ENCODE measurements around the gene FARS2. TPM values are rescaled to one million over a fixed set of nuclear protein-coding genes. Genes with fewer than 3 reads are reported as not detected.

The FARS2 gene
- total RNA-seq, 4 donors from 2014 or later: 16.4 to 26.1 (median 21.4) TPM

DNA sequence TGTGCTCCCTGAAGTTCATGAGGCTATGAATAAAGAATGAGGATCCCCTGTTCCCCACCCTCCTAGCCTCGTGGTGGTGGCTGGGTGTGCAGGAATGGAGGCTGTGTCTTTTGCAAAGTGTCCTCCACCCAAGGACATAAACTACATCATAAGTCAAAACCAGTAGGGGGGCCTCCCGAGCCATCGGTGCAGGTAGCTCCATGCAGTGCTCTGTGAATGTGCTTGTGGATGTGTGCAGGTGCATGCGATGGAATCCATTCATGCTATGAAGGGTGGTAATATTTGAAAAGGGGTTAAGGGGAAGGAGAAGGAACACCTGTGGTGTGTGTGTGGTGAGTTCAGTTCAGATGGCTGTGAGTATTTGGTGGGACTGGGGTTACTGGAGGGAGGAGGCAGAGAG lies 548.1 kb downstream of the FARS2 start:
- TF ChIP-seq, protein P1, sequence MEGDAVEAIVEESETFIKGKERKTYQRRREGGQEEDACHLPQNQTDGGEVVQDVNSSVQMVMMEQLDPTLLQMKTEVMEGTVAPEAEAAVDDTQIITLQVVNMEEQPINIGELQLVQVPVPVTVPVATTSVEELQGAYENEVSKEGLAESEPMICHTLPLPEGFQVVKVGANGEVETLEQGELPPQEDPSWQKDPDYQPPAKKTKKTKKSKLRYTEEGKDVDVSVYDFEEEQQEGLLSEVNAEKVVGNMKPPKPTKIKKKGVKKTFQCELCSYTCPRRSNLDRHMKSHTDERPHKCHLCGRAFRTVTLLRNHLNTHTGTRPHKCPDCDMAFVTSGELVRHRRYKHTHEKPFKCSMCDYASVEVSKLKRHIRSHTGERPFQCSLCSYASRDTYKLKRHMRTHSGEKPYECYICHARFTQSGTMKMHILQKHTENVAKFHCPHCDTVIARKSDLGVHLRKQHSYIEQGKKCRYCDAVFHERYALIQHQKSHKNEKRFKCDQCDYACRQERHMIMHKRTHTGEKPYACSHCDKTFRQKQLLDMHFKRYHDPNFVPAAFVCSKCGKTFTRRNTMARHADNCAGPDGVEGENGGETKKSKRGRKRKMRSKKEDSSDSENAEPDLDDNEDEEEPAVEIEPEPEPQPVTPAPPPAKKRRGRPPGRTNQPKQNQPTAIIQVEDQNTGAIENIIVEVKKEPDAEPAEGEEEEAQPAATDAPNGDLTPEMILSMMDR (IDR thresholded peaks at IDR 0.05): no peak
- TF ChIP-seq EP300 (IDR thresholded peaks at IDR 0.05) (no peak), POLR2A (IDR thresholded peaks at IDR 0.05) (no peak)
- H3K36me3 ChIP-seq: peaks cover 0 to 9% (median 0%) of the 10 kb centered on the region in 3 donors
- H3K4me1 ChIP-seq: no peaks in the 10 kb centered on the region
- WGBS, 2 donors: 76 to 79% methylated on average over 4 of the region's 4 CpGs
- no peak overlapping the region for H3K27ac ChIP-seq
- DNase-seq (ENCODE audit: low spot score in 2 of 2): no peak
- H3K27me3 ChIP-seq: no peaks in the 10 kb centered on the region
- peaks cover 0 to 27% (median 0%) of the 10 kb centered on the region in 4 donors for H3K9me3 ChIP-seq
- no peak overlapping the region for H3K4me3 ChIP-seq

DNA sequence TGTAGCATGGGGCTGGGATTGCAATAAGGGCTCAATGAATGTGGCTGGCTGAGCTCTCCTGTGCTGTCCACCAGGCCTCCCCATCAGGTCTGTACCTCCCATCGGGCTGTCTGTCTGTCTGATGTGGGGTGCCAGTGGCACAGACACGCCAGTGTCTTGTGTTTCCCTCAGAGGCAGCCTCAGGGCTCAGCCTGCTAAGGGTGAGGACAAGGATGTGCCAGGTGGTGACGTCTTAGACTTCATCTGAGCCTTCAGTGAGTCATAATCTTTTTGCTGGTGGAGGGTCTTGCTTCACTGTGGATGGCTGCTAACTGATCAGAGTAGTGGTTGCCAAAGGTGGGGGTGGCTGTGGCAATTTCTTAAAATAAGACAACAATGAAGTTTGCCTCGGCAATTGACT lies 550.7 kb downstream of the FARS2 start:
- no peak for DNase-seq (ENCODE audit: low spot score in 2 of 2)
- H3K27me3 ChIP-seq: no peaks in the 10 kb centered on the region
- H3K36me3 ChIP-seq: no peaks in the 10 kb centered on the region
- 95 to 100% methylated on average over 1 to 4 of the region's 4 CpGs for WGBS, 2 donors
- no peak overlapping the region for H3K27ac ChIP-seq
- H3K9me3 ChIP-seq: peaks cover 0 to 7% (median 0%) of the 10 kb centered on the region in 4 donors
- H3K4me3 ChIP-seq: no peak overlapping the region
- TF ChIP-seq POLR2A (IDR thresholded peaks at IDR 0.05) (no peak), EP300 (IDR thresholded peaks at IDR 0.05) (no peak)
- TF ChIP-seq, protein P1 (IDR thresholded peaks at IDR 0.05): no peak
- H3K4me1 ChIP-seq: no peaks in the 10 kb centered on the region

GRCh38 chr6:5813625-5814027 lies 552.3 kb downstream of the FARS2 start:
- no peak for DNase-seq (ENCODE audit: low spot score in 2 of 2)
- Histone ChIP-seq H3K4me3 (no peak overlapping the region), H3K27ac (no peak overlapping the region), H3K9me3 (peaks cover 0 to 3% (median 0%) of the 10 kb centered on the region in 4 donors), H3K4me1 (no peaks in the 10 kb centered on the region), H3K27me3 (no peaks in the 10 kb centered on the region), H3K36me3 (no peaks in the 10 kb centered on the region)
- 73 to 85% methylated on average over 3 of the region's 3 CpGs for WGBS, 2 donors
- TF ChIP-seq POLR2A (IDR thresholded peaks at IDR 0.05) (no peak), EP300 (IDR thresholded peaks at IDR 0.05) (no peak)
- TF ChIP-seq, protein P1 (IDR thresholded peaks at IDR 0.05): no peak

- no peak overlapping the region for H3K4me3 ChIP-seq
- DNase-seq (ENCODE audit: low spot score in 2 of 2): no peak
- 85 to 94% methylated on average over 5 of the region's 5 CpGs for WGBS, 2 donors
- no peaks in the 10 kb centered on the region for H3K27me3 ChIP-seq
- TF ChIP-seq POLR2A (IDR thresholded peaks at IDR 0.05) (no peak), EP300 (IDR thresholded peaks at IDR 0.05) (no peak)
- TF ChIP-seq, protein P1 (IDR thresholded peaks at IDR 0.05): no peak
- no peak overlapping the region for H3K27ac ChIP-seq
- H3K4me1 ChIP-seq: no peaks in the 10 kb centered on the region
- no peaks in the 10 kb centered on the region for H3K36me3 ChIP-seq
- H3K9me3 ChIP-seq: peaks cover 0 to 3% (median 0%) of the 10 kb centered on the region in 4 donors
Measured at GRCh38 chr6:5814116-5814515, 552.8 kb downstream of the FARS2 start.

GRCh38 chr6:5814901-5815300 lies 553.6 kb downstream of the FARS2 start:
- no peak overlapping the region for H3K4me3 ChIP-seq
- no peak for DNase-seq (ENCODE audit: low spot score in 2 of 2)
- no peaks in the 10 kb centered on the region for H3K4me1 ChIP-seq
- no peaks in the 10 kb centered on the region for H3K27me3 ChIP-seq
- TF ChIP-seq EP300 (IDR thresholded peaks at IDR 0.05) (no peak), POLR2A (IDR thresholded peaks at IDR 0.05) (no peak)
- TF ChIP-seq, protein P1 (IDR thresholded peaks at IDR 0.05): no peak
- WGBS, 2 donors: 88 to 89% methylated on average over 9 of the region's 9 CpGs
- no peaks in the 10 kb centered on the region for H3K36me3 ChIP-seq
- H3K27ac ChIP-seq: no peak overlapping the region
- H3K9me3 ChIP-seq: peaks cover 0 to 3% (median 0%) of the 10 kb centered on the region in 4 donors
